PC-9 (cell line): ENCODE measurements around the gene IL23R. TPM values are rescaled to one million over a fixed set of nuclear protein-coding genes. Genes with fewer than 3 reads are reported as not detected.

Source experiments
- BruUV-seq: library from RNA; stranded (reverse); fragments of 400-500 nt; replicated peaks from 2 replicates; lab custom pipeline; 2021; lab: Mats Ljungman, UMichigan
- CTCF ChIA-PET: fragments of 300-600 bp; sonication (Branson Sonifier 250); formaldehyde crosslinking; loops from one replicate; lab custom pipeline; 2022; ENCODE audit warnings: antibody characterized with exemption; lab: Charles Lee
- POLR2A ChIA-PET: fragments of 300-600 bp; sonication (Branson Sonifier 250); formaldehyde crosslinking; loops from one replicate; lab custom pipeline; 2022; ENCODE audit warnings: antibody characterized with exemption; ENCODE audit not compliant: unreplicated experiment; lab: Charles Lee
- DNase-seq, 2 experiments: peaks; one replicate each; pipeline versions ENCODE4 v3.0.0 to v3.0.0-alpha.2; 2015 to 2022; ENCODE audit warnings: mixed read lengths in 1 of 2
- H2AFZ ChIP-seq: fragments of 200-600 bp; sonication (generic); 2 replicates; pipeline ENCODE4 v1.8.1; 2017; ENCODE audit warnings: antibody characterized with exemption
- H3F3A ChIP-seq: fragments of 200-600 bp; sonication (generic); 2 replicates; pipeline ENCODE4 v1.8.1; 2017; ENCODE audit warnings: antibody characterized with exemption, mild to moderate bottlenecking, low read depth; ENCODE audit not compliant: insufficient read depth
- H3K27ac ChIP-seq: fragments of 200-600 bp; sonication (generic); 2 replicates; pipeline ENCODE4 v1.6.1; 2016; ENCODE audit warnings: mixed run types
- H3K27me3 ChIP-seq: fragments of 200-600 bp; sonication (generic); 2 replicates; pipeline ENCODE4 v1.6.1; 2016; ENCODE audit warnings: low read depth, mixed run types; ENCODE audit not compliant: insufficient read depth
- H3K36me3 ChIP-seq: fragments of 200-600 bp; sonication (generic); 2 replicates; pipeline ENCODE4 v1.6.1; 2016; ENCODE audit warnings: low read depth, mixed run types
- H3K4me1 ChIP-seq: fragments of 200-600 bp; sonication (generic); replicated peaks from 2 replicates; pipeline ENCODE4 v1.6.1; 2016; ENCODE audit warnings: mixed run types; ENCODE audit not compliant: insufficient read depth
- H3K4me2 ChIP-seq: fragments of 200-600 bp; sonication (generic); 2 replicates; pipeline ENCODE4 v1.6.1; 2017; ENCODE audit warnings: mixed run types
- H3K4me3 ChIP-seq: fragments of 200-600 bp; sonication (generic); 2 replicates; pipeline ENCODE4 v1.6.1; 2016; ENCODE audit warnings: mixed run types
- H3K79me2 ChIP-seq: fragments of 200-600 bp; sonication (generic); 2 replicates; pipeline ENCODE4 v1.6.1; 2017; ENCODE audit warnings: low read depth, mixed run types
- H3K9me2 ChIP-seq: fragments of 200-600 bp; sonication (generic); 2 replicates; pipeline ENCODE4 v1.8.1; 2017; ENCODE audit warnings: mild to moderate bottlenecking; ENCODE audit not compliant: insufficient read depth
- H3K9me3 ChIP-seq: fragments of 200-600 bp; sonication (generic); 2 replicates; pipeline ENCODE4 v1.8.1; 2016; ENCODE audit warnings: low read depth; ENCODE audit not compliant: insufficient read depth
- H4K20me1 ChIP-seq: fragments of 200-600 bp; sonication (generic); 2 replicates; pipeline ENCODE4 v1.8.1; 2017; ENCODE audit not compliant: insufficient read depth
- EZH2 ChIP-seq: fragments of 200-600 bp; sonication (generic); IDR thresholded peaks from 2 replicates; pipeline ENCODE4 v1.8.0; 2017; ENCODE audit warnings: antibody characterized with exemption, low read depth
- intact Hi-C: fragments of 100-400 bp; cut with micrococcal nuclease; formaldehyde crosslinking; loops from one replicate; pipeline ENCODE4 v1.10.0; 2022; ENCODE audit not compliant: unreplicated experiment
- total RNA-seq: library from RNA; stranded (reverse); gene quantifications from 2 replicates; pipeline ENCODE4 v1.2.3, GENCODE V29; 2021
- TF ChIP-seq, protein P1 (sequence below): fragments of 200-600 bp; sonication (generic); conservative IDR thresholded peaks from 2 replicates; pipeline ENCODE4 v1.6.1; 2017; ENCODE audit warnings: mixed run types, antibody characterized with exemption, mild to moderate bottlenecking, moderate library complexity

The IL23R gene
- total RNA-seq, 1 experiment from 2014 or later: not detected

DNA sequence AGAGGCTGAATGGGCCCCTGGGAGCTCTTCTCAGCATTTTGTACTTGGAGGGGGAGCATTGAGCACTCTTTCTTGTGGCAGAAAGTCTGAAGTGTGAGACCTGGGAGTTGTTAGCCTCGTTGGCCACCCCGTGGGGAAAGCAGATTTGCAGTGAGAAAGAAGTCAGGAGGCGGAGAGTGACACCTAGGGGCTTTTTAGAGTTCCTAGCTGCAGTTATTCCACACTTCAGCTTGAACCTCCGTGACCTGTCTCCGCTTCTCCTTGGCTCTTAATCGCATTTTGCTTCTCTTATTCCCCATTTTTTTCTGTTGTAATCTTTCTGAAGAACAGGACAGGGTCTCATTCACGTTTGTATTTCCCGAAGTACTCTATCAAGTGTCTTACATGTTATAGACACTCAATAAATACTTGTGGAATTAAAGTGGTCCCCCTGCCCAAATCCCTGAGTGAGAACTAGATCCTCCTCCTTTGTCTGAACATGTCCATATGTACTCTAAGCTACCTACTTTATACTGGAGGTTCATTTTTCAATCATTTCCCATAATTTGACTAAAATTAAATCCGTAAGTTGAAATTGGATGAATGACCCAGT, 17.0 kb upstream of the IL23R start:
- no TSS peak for BruUV-seq
- H3K4me2 ChIP-seq: 0 out of 2 replicates have a peak overlapping the region, but pooled peaks have one; percentile 4

DNA sequence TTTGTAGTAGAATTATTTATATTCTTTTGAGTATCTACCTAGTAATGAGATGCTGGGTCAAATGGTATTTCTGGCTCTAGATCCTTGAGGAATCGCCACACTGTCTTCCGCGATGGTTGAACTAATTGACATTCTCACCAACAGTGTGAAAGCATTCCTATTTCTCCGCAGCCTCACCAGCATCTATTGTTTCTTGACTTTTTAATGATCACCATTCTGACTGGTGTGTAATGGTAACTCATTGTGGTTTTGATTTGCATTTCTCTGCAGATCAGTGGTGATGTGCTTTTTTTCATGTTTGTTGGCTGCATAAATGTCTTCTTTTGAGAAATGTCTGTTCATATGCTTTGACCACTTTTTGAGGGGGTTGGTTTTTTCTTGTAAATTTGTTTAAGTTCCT, 15.3 kb upstream of the IL23R start:
- Histone ChIP-seq H3K9me2 (no peaks in the 10 kb centered on the region), H3K4me3 (no peak overlapping the region), H3K36me3 (no peaks in the 10 kb centered on the region), H4K20me1 (no peaks in the 10 kb centered on the region), H2AFZ (no peak overlapping the region), H3K79me2 (no peaks in the 10 kb centered on the region), H3K9me3 (no peaks in the 10 kb centered on the region), H3F3A (no peaks in the 10 kb centered on the region), H3K27ac (no peak overlapping the region), H3K4me1 (no peaks in the 10 kb centered on the region), H3K4me2 (no peak overlapping the region), H3K27me3 (no peaks in the 10 kb centered on the region)
- ChIA-PET CTCF (no interaction called here), POLR2A (interaction anchor here (0.6 kb wide), 1 partner anchor 387 kb away, joined by 15 read pairs; no protein-coding TSS in a partner anchor)
- TF ChIP-seq, protein P1, sequence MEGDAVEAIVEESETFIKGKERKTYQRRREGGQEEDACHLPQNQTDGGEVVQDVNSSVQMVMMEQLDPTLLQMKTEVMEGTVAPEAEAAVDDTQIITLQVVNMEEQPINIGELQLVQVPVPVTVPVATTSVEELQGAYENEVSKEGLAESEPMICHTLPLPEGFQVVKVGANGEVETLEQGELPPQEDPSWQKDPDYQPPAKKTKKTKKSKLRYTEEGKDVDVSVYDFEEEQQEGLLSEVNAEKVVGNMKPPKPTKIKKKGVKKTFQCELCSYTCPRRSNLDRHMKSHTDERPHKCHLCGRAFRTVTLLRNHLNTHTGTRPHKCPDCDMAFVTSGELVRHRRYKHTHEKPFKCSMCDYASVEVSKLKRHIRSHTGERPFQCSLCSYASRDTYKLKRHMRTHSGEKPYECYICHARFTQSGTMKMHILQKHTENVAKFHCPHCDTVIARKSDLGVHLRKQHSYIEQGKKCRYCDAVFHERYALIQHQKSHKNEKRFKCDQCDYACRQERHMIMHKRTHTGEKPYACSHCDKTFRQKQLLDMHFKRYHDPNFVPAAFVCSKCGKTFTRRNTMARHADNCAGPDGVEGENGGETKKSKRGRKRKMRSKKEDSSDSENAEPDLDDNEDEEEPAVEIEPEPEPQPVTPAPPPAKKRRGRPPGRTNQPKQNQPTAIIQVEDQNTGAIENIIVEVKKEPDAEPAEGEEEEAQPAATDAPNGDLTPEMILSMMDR: no peak
- TF ChIP-seq EZH2: no peak
- DNase-seq: no peak
- no TSS peak for BruUV-seq
- intact Hi-C loops: no loop called here

More for the DNA sequence above, 17.0 kb upstream of the IL23R start:
- Histone ChIP-seq H3K4me3 (no peak overlapping the region), H4K20me1 (no peaks in the 10 kb centered on the region), H3K36me3 (no peaks in the 10 kb centered on the region), H3K27me3 (no peaks in the 10 kb centered on the region), H3K79me2 (no peaks in the 10 kb centered on the region), H3K27ac (no peak overlapping the region), H2AFZ (peak overlapping the region; percentile 34; the same call in 1 of the 2 replicates), H3K9me3 (no peaks in the 10 kb centered on the region), H3K9me2 (no peaks in the 10 kb centered on the region), H3F3A (no peaks in the 10 kb centered on the region), H3K4me1 (no peaks in the 10 kb centered on the region)
- TF ChIP-seq EZH2: no peak
- TF ChIP-seq, protein P1: peak; percentile 60
- ChIA-PET POLR2A (no interaction called here), CTCF (interaction anchor here (0.6 to 2.0 kb wide), 7 partner anchors 64 to 817 kb away, joined by 3 to 21 read pairs (median 4); no protein-coding TSS in a partner anchor)
- DNase-seq: peak; percentile 40 to 45
- intact Hi-C loops: loop anchor here (1.0 to 2.0 kb wide), 2 partner anchors 153 to 384 kb away; no protein-coding TSS in a partner anchor

DNA sequence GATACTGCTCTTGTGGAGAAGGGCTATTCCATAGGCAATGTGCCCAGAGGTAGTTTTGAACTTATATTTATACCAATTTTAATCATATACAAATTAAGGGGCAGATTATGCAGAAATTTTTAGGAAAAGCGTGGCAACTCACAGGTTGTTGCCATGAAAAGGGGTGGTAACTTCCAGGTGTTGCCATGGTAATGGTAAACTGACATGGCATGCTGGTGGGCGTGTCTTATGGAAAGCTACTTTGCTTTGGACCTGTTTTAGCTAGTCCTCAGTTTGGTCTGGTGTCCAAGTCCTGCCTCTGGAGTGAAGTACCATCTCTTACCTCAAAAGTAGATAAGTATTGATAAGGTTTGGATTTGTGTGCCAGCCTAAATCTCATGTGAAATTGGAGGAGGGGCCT, 7.9 kb upstream of the IL23R start:
- H2AFZ ChIP-seq: no peak overlapping the region
- POLR2A ChIA-PET: no interaction called here
- no peak for TF ChIP-seq EZH2
- TF ChIP-seq, protein P1: no peak
- no peaks in the 10 kb centered on the region for H3K27me3 ChIP-seq
- peaks cover 7% of the 10 kb centered on the region; the same call in 1 of the 2 replicates for H3K4me1 ChIP-seq
- H4K20me1 ChIP-seq: no peaks in the 10 kb centered on the region
- no peak overlapping the region for H3K4me2 ChIP-seq
- no TSS peak for BruUV-seq
- no peaks in the 10 kb centered on the region for H3K36me3 ChIP-seq
- H3K27ac ChIP-seq: no peak overlapping the region
- DNase-seq: no peak
- H3K79me2 ChIP-seq: no peaks in the 10 kb centered on the region
- no peak overlapping the region for H3K4me3 ChIP-seq
- no peaks in the 10 kb centered on the region for H3K9me2 ChIP-seq
- peaks cover 13% of the 10 kb centered on the region; the same call in 1 of the 2 replicates for H3F3A ChIP-seq
- CTCF ChIA-PET: no interaction called here
- H3K9me3 ChIP-seq: no peaks in the 10 kb centered on the region
- intact Hi-C loops: no loop called here
